Measurements from ENCODE around the gene TMTC2.
A peak's percentile ranks its signal among the peaks of the same experiment; 100 is the strongest.

The TMTC2 gene

DNA sequence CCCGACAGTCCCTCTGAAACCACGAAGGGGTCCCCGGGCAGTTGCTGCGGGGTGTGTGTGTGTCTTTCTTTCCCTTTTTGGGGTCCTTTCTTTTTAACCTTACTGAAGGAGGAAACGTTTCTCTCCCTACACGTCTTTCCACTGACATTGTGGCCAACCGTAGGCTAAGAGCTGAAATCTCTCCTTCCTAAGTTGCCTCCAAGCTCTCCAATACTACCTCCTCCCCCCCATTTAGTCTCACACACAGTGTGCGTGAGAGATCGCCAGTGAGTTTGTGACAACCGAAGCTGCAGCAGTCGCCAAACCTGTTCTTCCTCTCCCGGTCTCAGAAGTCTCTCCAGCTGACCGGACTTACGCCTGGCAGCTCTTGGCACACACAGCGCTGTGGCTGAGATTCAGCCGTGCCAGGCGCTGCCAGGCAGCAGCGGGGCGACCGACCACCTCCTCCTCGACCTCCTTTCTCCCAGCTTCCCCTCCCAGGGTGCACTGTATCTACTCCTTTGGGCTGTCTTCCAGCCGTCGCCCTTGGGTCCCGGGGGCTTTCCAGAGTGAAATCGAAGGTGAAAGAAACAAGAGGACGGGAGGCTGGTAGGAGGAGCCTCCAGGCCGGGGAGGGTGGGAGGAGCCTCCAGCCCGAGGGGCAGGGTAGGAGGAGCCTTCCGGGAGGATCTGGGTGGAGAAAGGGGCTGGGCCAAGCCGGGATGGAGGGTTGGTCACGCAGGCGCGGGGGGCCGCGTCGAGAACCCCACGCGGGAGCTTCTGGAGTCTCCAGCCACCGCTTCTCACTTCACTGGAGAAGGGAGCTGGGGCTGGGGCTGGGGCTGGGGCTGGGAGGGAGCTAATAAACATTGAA lies at the start of gene TMTC2:
TMTC2 (plus strand) TSS at position 739 of the 853 bp plus-strand sequence.
- DNase-seq = peak; percentile 80 to 83

DNA sequence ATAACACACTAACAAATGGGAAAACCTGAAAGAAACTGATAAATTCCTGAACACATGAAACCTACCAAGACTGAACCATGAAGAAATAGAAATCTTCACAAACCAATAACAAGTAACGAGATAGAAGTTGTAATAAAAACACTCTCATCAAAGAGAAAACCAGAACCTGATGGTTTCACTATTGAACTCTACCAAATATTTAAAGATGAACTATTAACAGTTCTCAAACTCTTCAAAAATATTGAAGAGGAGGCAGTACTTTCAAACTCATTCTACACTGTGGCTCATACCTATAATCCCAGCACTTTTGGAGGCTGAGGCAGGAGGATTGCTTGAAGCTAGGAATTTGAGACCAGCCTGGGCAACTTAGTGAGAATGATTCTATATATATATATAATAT lies 48.4 kb upstream of the TMTC2 start:
- no peak for DNase-seq

DNA sequence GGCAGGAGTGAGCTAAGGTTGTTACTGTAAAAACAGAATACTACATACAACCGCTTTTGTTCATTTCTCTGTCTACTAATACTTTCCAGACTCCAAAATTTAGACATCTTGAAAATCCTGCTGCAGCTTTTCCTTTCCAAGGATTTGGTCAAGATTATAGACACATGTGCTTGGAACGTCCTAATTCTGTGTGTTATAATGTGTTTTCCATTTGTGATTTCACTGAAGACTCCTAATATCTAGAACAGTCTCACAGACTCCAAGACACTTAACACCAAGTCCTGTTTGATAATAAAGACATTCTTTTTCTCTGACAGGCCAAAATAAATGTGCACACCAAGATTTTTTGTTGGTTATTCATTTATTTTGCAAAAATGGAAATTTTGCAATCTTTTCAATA lies 41.8 kb upstream of the TMTC2 start:
- DNase-seq = no peak

DNA sequence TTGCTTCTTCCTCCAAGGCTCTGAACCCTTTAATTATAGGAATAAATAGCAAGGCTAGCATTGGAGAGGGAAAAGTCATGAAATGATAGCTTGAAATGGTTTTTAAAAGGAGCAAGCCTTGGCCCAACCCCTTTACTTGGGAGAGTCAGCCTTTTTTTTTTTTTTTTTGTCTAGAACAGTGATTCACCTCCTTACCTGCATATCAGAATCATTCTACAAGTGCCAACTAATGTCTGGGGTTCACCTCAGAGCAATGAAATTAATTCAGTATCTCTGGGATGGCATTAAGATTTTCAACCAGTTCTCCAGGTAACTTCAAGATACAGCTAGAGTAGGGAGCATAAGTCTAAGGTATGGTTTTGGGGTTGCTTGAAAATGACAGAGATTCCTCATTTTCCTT lies 41.3 kb upstream of the TMTC2 start:
- no peak for DNase-seq

DNA sequence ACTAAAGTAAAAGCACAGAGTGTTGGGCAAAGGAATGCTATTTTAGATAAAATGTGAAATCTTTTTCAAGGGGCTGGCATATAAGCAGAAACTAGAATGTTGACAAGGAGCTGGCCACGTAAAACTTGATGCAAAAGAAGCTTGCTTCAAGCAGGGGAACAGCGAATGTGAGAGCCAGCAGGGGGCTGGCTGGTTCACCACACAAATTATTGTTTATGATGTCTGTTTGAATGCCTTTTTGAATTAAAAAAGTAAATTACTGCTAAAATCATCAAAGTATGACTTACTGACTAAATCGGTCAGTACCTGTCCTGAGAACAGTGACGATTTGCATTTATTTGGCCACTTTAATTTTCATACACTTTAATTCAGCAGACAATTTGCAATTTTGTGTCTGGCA lies 38.9 kb upstream of the TMTC2 start:
- DNase-seq = no peak

DNA sequence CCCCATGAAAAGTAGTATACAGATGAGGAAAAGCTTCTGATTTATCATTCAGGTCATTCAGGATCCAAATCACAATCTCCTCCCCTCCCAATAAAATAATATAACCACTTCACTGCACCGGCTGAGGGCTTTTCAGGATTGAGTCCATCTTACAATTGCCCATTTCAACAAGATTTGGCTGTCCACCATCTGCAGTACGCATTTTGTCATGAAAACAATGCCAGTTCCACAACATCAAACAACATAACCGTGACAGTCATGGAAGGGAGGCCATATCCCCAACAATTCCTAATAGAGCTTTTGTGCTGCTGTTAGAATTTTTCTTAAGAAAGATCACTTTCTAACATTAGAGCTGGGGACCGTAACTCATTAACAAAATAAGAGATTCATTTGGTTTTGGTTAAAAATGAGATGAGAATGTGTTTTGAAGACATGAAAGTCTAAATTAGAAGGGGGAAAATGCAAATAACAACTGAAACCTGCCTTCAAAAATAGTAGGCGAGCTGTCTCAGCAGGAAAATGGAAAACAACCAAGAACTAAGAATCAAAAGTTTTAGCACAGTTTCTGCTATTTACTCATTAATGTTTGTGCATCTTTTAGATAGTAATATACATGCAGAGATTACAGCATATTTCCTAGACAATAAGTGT lies 38.3 kb upstream of the TMTC2 start:
- DNase-seq = no peak

DNA sequence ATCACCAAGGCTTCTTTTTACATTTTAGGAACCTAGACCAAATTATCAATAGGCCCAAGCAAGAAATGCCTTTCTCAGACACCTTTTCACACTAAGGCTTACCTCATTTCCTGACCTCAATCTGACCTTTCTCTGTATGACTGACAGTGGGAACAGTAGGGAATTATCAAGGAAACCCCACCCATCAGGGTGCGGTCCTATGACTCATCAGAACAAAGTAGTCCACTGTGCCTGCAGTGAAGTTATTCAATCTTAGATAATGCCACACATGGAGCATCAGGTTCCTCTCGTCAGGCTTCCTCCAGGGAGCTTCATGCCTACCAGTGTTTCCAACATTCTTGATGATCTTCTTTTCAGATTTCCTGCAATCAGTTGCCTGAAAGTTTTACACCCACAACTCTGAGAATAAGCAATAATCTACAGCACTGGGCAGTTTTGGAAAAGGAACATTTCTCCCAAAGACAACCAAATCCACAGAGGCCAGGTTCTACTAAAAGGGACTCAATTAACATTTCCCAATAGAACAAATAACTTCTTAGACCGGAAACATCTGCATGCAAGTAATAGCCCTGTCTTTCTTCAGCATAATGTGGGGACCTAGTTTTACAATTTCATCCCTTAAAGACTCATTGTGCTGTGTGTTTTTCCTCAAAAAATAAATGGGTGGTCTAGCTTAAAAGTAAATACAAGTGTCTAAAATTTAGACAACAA lies 35.9 kb upstream of the TMTC2 start:
- no peak for DNase-seq

DNA sequence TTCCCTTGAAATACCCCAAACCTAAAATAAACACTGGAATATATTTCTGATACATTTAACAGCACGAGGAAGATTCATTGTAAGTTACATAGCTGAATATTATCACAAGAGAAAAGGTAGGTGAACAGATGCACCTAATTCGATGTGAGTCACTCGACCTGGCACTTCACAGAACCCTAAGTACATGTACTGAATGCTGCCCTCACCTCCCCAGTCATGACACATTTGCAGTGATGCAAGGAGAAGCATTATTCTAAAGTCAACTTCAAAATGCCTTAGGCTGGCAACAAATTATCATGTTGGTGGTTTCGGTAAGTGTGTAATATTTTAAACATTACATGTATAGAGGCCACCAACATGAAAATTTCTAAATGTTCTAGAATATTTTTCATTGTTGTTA lies 35.2 kb upstream of the TMTC2 start:
- no peak for DNase-seq

DNA sequence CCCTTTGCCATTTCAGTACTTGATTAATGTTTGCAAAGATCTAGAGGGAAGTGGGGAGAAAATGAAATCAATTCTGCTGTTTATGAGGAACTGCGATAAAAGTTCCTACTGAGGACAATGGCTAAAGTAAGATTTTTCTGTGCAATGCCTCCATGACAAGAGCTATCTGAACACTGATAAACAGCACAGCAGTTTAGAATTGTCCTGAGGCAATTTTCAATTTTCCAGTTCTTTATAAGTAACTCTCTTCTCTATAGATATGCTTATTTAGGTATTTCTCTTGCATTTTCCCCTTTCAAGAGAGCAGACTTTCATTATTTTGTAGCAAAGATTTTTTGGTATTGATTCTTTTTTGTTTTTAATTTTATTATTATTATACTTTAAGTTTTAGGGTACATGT lies 34.6 kb upstream of the TMTC2 start:
- DNase-seq = no peak

DNA sequence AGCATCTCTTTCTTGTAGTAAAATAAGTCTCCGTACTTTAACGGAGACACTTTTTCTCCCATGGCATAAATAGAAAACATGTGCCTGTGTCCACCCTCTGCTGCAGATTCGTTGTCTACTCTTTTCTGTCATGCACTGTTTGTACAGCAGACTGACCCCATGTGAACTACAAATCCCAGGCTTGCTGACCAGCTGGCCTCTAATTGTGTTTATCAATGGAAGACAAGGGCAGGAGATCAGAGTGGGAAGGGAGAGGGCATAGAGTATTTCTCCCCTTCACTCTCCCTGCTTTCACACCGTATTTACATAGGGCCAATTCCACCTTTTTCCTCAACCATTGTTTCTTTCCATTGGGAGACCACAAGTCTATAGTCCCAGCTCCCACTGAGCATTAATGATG lies 31.0 kb upstream of the TMTC2 start:
- DNase-seq = no peak

DNA sequence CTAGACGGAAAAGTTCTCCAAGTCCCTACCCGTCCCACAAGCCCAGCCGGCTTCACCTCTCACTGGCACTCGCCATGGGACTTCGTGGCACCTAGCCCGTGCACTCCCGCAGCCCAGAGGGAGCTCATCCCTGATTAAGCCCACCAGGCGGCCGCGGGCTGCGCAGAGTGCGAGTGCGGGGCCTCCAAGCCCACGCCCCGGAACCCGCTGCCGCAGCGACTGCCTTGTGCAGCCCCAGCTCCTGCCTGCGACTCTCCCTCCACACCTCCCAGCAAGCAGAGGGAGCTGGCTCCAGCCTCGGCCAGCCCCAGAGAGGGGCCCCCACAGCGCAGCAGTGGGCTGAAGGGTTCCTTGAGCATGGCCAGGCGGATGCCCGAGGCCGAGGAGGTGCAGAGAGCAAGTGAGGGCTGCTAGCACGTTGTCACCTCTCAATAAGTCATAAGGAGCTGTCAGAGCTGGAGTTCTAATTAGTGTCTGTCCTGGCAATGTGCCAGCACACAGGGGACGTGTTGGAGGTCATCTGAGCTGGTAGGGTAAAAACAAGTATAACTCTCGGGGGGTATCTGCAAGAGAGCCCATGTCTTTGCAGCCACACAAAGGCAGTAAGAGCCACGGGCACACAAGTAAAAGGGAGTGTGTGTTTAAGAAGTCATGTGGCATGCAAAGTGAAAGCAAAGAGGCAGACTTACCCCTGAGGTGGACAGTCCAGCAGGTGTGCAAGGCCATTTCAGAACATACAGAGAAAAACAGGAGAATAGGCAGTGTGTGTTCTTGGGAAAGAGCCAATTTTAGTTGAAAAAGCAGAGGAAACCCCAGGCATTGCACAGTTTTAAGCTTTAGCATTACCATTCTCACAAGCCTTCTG lies 27.1 kb upstream of the TMTC2 start:
- DNase-seq = no peak

DNA sequence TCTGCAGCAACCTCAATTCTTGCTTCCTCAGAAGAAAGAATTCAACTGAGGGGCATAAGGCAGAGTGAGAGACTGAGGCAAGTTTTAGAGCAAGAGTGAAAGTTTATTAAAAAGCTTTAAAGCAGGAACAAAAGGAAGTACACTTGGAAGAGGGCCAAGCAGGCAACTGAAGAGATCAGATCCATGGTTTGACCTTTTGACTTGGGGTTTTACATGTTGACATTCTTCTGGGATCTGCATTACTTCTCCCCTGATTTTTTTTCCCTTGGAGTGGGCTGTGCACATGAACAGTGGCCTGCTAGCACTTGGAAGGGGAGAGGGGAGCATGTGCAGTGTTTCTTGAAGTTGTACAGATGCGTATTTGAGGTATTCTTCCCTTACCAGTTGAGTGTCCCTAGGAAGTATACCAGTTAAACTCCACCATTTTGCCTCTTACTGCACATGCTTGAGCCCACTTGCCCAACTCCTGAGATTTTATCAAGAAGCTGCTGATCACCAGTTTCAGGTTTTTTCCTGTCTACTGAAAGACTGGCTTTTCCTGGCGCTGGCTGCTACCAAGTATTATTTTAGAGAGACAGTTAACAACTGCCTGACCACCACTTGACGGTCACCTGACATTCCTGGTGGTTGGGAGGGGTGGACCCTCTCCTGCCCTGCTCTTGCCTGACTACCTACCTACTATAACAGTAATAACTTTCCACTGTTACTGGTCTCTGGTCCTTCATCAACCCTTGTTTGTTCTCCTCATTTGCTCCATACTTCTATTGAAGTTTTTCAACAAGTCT lies 26.0 kb upstream of the TMTC2 start:
- DNase-seq = no peak

DNA sequence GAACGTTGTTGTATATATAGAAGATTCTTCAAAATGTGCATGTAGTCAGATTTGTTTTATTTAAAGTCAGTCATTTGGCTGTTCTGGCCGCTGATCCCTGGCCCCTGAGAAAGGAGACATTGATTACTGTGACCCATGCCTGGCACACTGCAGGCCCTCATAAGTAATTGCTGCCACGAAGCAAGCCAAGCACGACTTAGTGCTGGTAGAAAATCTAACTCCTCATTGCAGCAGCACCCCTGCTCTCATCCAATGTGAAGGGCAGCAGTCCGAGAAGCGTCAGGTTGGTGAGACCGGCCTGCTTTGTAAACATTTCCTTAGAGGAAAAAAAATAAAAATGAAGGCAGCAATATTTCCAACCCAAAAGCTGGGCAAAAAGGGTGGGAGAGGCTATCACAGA lies 22.8 kb upstream of the TMTC2 start:
- no peak for DNase-seq

DNA sequence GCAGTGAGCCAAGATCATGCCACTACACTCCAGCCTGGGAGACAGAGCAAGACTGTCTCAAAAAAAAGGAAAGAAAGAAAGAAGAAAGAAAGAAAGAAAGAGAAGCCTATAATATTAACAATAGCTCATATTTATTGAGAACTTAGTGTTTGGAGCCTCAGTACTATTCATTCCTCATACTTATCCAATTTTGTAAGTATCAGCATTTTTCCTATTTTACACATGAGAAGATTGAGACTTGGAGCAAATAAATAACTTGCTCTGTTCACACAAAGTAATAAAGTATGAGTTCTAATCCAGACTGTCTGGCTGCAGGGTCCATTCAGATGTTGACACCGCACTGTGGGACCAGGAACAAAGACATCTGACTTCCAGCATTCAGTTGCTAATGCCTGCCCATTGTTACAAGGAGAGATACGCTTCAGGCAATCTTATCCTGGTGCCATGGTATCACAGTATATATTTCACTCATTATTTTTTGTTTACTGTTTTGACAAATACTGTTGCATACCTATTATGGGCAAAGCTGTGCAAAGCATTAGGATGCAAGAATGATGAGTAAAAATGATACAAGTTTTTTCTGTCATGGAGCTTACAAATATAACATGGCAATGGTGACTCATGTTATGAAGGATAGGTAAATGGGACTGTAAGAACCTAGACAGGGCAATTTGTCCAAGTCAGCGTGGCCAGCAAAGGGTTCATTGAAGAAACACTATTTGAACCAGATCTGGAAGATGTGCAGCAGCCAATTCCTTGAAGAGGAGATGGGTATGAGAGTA lies 21.4 kb upstream of the TMTC2 start:
- no peak for DNase-seq

DNA sequence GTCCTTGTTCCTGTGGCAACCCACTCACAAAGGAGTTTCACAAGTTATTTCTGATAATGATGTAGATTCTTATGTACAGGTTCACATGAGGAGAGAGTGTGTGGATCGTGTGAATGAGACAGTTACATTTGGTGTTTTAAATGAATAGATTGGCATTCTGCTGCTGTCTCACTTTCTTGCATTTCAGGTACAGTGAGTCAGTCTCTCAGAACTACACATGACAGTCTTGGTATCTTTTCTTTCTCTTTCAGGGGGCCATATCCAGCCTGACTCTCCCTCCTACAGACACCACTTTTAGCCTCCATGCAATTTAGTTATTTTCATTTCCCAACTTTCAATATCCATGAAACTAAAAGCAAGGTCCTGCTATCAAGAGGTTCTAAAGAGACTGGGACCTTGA lies 19.9 kb upstream of the TMTC2 start:
- no peak for DNase-seq

DNA sequence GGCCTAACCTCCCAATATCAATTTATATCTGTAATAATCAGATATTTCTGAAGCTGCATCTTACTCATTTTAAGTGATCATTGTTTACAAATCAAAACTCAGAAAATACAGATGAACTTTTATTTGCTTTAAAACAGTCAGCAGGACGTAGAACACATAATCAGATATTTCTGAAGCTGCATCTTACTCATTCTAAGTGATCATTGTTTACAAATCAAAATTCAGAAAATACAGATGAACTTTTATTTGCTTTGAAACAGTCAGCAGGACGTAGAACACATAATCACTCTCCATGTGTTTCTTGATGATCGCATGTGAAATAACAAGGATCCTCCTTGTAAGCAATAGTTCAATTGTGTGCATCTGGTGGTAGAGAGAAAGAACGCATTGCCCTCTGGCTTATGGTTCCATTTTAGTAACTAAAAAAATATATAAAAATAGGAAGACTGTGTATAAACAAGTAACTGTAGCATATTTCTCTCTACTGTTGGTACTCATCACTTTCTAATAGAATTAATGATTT lies 15.0 kb upstream of the TMTC2 start:
- no peak for DNase-seq

DNA sequence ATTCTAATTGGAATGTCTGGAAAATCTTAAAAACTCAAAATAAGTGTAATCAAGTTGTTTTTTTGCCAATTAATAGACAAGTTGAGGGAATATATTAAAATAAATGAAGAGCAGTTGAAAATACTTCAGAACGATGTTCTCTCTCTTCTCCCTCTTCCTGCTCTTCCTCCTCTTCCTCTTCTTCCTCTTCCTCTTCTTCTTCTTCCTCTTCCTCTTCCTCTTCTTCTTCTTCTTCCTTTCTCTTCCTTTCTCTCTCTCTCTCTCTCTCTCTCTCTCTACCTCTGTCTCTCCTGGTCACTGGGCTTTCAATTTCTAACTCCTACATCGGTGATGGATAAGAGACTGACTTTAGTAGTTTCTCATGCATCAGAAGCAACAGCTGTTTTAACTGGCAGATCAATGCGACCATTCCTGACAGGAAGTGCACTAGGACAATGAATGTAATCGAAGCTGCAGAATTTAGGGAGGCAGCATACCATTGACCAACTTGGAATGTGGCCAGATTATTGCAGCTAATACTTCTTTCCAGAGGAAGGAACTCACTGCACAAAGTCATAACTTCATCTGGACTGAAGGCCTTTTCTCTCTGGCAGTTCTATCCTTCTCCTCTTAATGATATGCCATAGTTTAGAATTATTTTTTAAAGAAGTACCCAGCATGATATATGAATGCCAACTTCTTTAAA lies 13.8 kb upstream of the TMTC2 start:
- DNase-seq = no peak

DNA sequence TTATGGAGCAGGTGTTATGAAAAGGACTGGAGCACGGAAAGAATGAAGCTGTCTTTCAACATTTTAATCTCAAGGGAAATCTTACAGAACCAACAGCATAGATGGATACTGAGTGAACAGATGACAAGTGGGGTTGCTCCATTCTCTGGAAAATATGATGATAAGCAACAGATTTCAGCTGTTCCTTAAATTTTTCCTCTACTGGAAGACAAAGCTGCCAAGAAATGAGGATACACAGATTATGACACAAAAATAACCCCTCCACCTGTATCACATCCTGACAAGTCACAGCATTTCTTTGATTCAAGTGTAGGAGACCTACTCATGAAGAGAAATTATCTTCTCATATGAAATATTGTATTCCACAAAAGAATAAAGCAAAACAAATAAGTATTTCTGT lies 13.0 kb upstream of the TMTC2 start:
- DNase-seq = no peak

DNA sequence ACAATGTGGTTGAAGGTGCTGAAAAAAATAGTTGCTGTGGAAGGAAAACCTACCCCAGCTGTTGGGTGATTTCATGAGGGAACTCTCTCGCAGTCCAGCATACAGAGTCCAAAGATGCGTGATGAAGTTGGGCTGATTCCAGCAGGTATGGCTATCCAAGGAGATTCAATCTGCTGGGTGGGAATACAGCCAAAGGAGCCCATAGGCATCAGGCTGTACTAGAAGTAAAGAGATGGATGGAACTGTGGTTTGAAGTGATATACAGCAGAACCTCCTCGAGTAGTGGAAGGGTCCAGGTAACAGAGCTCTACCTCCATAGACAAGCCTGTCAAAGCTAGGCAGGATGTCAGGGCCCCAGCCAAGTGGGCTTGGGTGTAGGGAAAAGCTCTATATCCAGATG lies 11.5 kb upstream of the TMTC2 start:
- DNase-seq = no peak

DNA sequence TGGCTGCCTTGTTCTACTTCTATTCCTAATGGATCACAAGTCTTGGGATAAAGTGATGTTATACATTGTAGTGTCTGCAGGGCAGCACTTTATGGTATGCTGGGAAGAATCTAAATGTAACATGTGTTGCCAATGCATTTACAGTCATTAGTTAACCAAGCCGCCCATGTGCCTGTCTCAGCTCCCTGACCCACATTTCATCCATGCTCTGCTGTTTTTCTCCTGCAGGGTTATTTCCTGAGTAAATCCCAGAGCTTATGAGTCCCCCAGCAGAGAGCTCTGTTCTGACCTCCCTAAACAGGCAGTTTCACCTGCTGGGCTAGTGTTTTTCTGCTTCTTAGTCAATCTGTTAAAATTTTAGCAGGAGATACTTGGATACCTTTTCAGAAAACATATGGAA lies 4.4 kb upstream of the TMTC2 start:
- no peak for DNase-seq

All from NCI-H1930 (cell line).